Measurements from ENCODE around the gene LINC00237. TPM values are rescaled to one million over a fixed set of nuclear protein-coding genes. Genes with fewer than 3 reads are reported as not detected.

LINC00237 gene
- total RNA-seq, 1 donor from 2014 or later = not detected

- peaks cover 41% of the 10 kb centered on the region for H3K4me1 Mint-ChIP-seq
- peak overlapping the region; percentile 50 for H3K27ac Mint-ChIP-seq
- POLR2A ChIA-PET = interaction anchor here (0.6 to 1.3 kb wide), 3 partner anchors 9 to 968 kb away, joined by 3 to 10 read pairs (median 9); no protein-coding TSS in a partner anchor
- intact Hi-C loops (cut with micrococcal nuclease) = no loop called here
- DNase-seq (peak; percentile 24), ATAC-seq (ENCODE audit: low read depth) (peak; percentile 14)
- H3K27me3 Mint-ChIP-seq = peaks cover 69% of the 10 kb centered on the region
- H3K36me3 Mint-ChIP-seq (ENCODE audit: low read depth) = no peaks in the 10 kb centered on the region
- no peaks in the 10 kb centered on the region for H3K9me3 Mint-ChIP-seq
- H3K4me3 Mint-ChIP-seq = peak overlapping the region; percentile 88
- TF ChIP-seq CTCF (IDR thresholded peaks at IDR 0.05) = no peak
- CTCF ChIA-PET = no interaction called here
Observed at GRCh38 chr20:21102603-21103311, 3.4 kb downstream of the LINC00237 start.

- peaks cover 41% of the 10 kb centered on the region for H3K4me1 Mint-ChIP-seq
- H3K4me3 Mint-ChIP-seq = peak overlapping the region; percentile 88
- ATAC-seq (ENCODE audit: low read depth) (no peak), DNase-seq (peak; percentile 24)
- no peaks in the 10 kb centered on the region for H3K9me3 Mint-ChIP-seq
- peak overlapping the region; percentile 50 for H3K27ac Mint-ChIP-seq
- peaks cover 67% of the 10 kb centered on the region for H3K27me3 Mint-ChIP-seq
- H3K36me3 Mint-ChIP-seq (ENCODE audit: low read depth) = no peaks in the 10 kb centered on the region
- CTCF ChIA-PET = no interaction called here
- POLR2A ChIA-PET = interaction anchor here (0.7 to 1.3 kb wide), 2 partner anchors 9 to 45 kb away, joined by 9 to 10 read pairs; no protein-coding TSS in a partner anchor
- intact Hi-C loops (cut with micrococcal nuclease) = loop anchor here (2.0 kb wide), 3 partner anchors 295 to 737 kb away; partner anchors contain the start of gene NKX2-4
- no peak for TF ChIP-seq CTCF (IDR thresholded peaks at IDR 0.05)
Observed at GRCh38 chr20:21101932-21102575, 4.1 kb downstream of the LINC00237 start.

GRCh38 chr20:21101453-21101931 is 4.7 kb downstream of the LINC00237 start:
- Mint-ChIP-seq H3K36me3 (ENCODE audit: low read depth) (no peaks in the 10 kb centered on the region), H3K4me1 (peaks cover 41% of the 10 kb centered on the region), H3K27ac (no peak overlapping the region), H3K27me3 (peaks cover 67% of the 10 kb centered on the region), H3K4me3 (peak overlapping the region; percentile 88), H3K9me3 (no peaks in the 10 kb centered on the region)
- CTCF ChIA-PET = no interaction called here
- ATAC-seq (ENCODE audit: low read depth) (peak; percentile 19), DNase-seq (peak; percentile 34)
- intact Hi-C loops (cut with micrococcal nuclease) = loop anchor here (2.0 kb wide), 3 partner anchors 295 to 737 kb away; partner anchors contain the start of gene NKX2-4
- no peak for TF ChIP-seq CTCF (IDR thresholded peaks at IDR 0.05)
- POLR2A ChIA-PET = interaction anchor here (1.0 to 1.3 kb wide), 2 partner anchors 10 to 24 kb away, joined by 3 to 10 read pairs; partner anchors contain the start of gene KIZ

- peaks cover 36% of the 10 kb centered on the region for H3K4me1 Mint-ChIP-seq
- H3K4me3 Mint-ChIP-seq = peak overlapping the region; percentile 88
- ATAC-seq (ENCODE audit: low read depth) (peak; percentile 19), DNase-seq (no peak)
- intact Hi-C loops (cut with micrococcal nuclease) = loop anchor here (1.0 to 2.0 kb wide), 5 partner anchors 24 to 1049 kb away; partner anchors contain the start of genes CFAP61, CRNKL1 and NKX2-4
- H3K27me3 Mint-ChIP-seq = peaks cover 68% of the 10 kb centered on the region
- ChIA-PET CTCF (no interaction called here), POLR2A (interaction anchor here (1.0 kb wide), 1 partner anchor 25 kb away, joined by 3 read pairs; the partner anchor contains the start of gene KIZ)
- no peaks in the 10 kb centered on the region for H3K9me3 Mint-ChIP-seq
- TF ChIP-seq CTCF (IDR thresholded peaks at IDR 0.05) = no peak
- H3K27ac Mint-ChIP-seq = peak overlapping the region; percentile 83
- H3K36me3 Mint-ChIP-seq (ENCODE audit: low read depth) = no peaks in the 10 kb centered on the region
Observed at GRCh38 chr20:21100578-21101452, 5.3 kb downstream of the LINC00237 start.

Measured in activated B cell treated with CpG ODN at 0.5 μM for 24 hours (primary cell).